HepG2 (cell line): ENCODE measurements around the gene RHOBTB1. TPM values are rescaled to one million over a fixed set of nuclear protein-coding genes. Genes with fewer than 3 reads are reported as not detected.

Experiments used
- ATAC-seq: fragments of 200-7000 bp; cut with Tn5 transposase; 3 replicates; pipeline ENCODE4 v1.9.1; 2020; ENCODE audit warnings: mild to moderate bottlenecking, moderate library complexity
- BruUV-seq: library from RNA; stranded (reverse); fragments of 400-500 nt; replicated peaks from 2 replicates; lab custom pipeline; 2021; lab: Mats Ljungman, UMichigan
- CTCF ChIA-PET: fragments of 300-600 bp; formaldehyde crosslinking; extraction: SDS; loops from one replicate; lab custom pipeline; 2021; ENCODE audit warnings: low total read pairs, inconsistent platforms, low intra/inter-chr PET ratio; lab: Yijun Ruan, JAX
- POLR2A ChIA-PET: fragments of 350-600 bp; sonication (Branson Sonifier 250); formaldehyde crosslinking; loops from one replicate; lab custom pipeline; 2020; ENCODE audit warnings: antibody characterized with exemption, inconsistent platforms; lab: Yijun Ruan, JAX
- DNase-seq: peaks from one replicate; pipeline ENCODE4 v3.0.0-alpha.2; 2015; ENCODE audit warnings: low spot score
- FAIRE-seq: peaks from 3 replicates; lab custom pipeline; 2011; peaks lifted over from hg19 to GRCh38; lab: Jason Lieb, UNC
- H2AFZ ChIP-seq: one replicate; pipeline ENCODE4 v1.6.1; 2011; ENCODE audit warnings: low read length, inconsistent platforms
- H3K27ac ChIP-seq: fragments of 300-600 bp; 3 replicates; pipeline ENCODE4 v1.8.0; 2011; ENCODE audit warnings: mixed run types, mild to moderate bottlenecking, mixed read lengths, low read length, inconsistent platforms; ENCODE audit not compliant: insufficient read depth; ENCODE audit errors: extremely low read length
- H3K27me3 ChIP-seq, 2 experiments: fragments of 200-600 bp in 1 of 2; 2 replicates in 1 of 2; 3 replicates in 1 of 2; pipeline versions ENCODE4 v1.6.0 to v1.8.0; 2011; ENCODE audit warnings: low read length in 2 of 2, mild to moderate bottlenecking in 2 of 2, moderate library complexity in 2 of 2, inconsistent platforms in 1 of 2; ENCODE audit not compliant: insufficient read depth in 2 of 2, control insufficient read depth in 1 of 2
- H3K36me3 ChIP-seq, 2 experiments: fragments of 200-600 bp in 1 of 2; replicated peaks in 1 of 2; 2 replicates in 1 of 2; 3 replicates in 1 of 2; pipeline versions ENCODE4 v1.5.1 to v1.8.0; 2011; ENCODE audit warnings: low read length in 2 of 2, inconsistent platforms in 1 of 2; ENCODE audit not compliant: insufficient read depth in 2 of 2, control insufficient read depth in 1 of 2
- H3K4me1 ChIP-seq: 2 replicates; pipeline ENCODE4 v1.5.1; 2012; ENCODE audit warnings: low read length, inconsistent platforms; ENCODE audit not compliant: insufficient read depth
- H3K4me2 ChIP-seq: 2 replicates; pipeline ENCODE4 v1.6.0; 2011; ENCODE audit warnings: low read depth, low read length, inconsistent platforms
- H3K4me3 ChIP-seq, 3 experiments: fragments of 200-600 bp in 1 of 3; sonication (generic), shearing (Covaris generic) in 1 of 3; replicated peaks in 1 of 3; 2 replicates each; pipeline ENCODE4 v1.5.1; 2011 to 2016; ENCODE audit warnings: low read length in 3 of 3, inconsistent platforms in 2 of 3, low read depth in 2 of 3, mild to moderate bottlenecking in 2 of 3, control low read depth in 1 of 3, mixed read lengths in 1 of 3; ENCODE audit not compliant: insufficient read depth in 1 of 3
- H3K79me2 ChIP-seq: one replicate; pipeline ENCODE4 v1.6.1; 2011; ENCODE audit warnings: low read length, inconsistent platforms; ENCODE audit not compliant: insufficient read depth
- H3K9ac ChIP-seq: 2 replicates; pipeline ENCODE4 v1.6.0; 2011; ENCODE audit warnings: mild to moderate bottlenecking, low read depth, low read length, inconsistent platforms; ENCODE audit not compliant: insufficient read depth
- H3K9me3 ChIP-seq: 2 replicates; pipeline ENCODE4 v1.5.1; 2012; ENCODE audit warnings: mild to moderate bottlenecking, low read length
- H4K20me1 ChIP-seq: 2 replicates; pipeline ENCODE4 v1.6.0; 2011; ENCODE audit warnings: inconsistent platforms, mild to moderate bottlenecking, low read length, moderate library complexity; ENCODE audit not compliant: insufficient read depth
- ASH2L ChIP-seq: fragments of 300-600, 200-600 bp; sonication (generic); IDR thresholded peaks from 2 replicates; pipeline ENCODE4 v1.7.0; 2017; ENCODE audit warnings: low read depth, mild to moderate bottlenecking, moderate library complexity, mixed read lengths, low read length; ENCODE audit not compliant: insufficient read length
- HMGA1 ChIP-seq: sonication (generic); formaldehyde crosslinking; conservative IDR thresholded peaks from 2 replicates; pipeline ENCODE4 v1.4.0; 2020; ENCODE audit warnings: missing genetic modification reagents
- PAF1 ChIP-seq: IDR thresholded peaks from 2 replicates; pipeline ENCODE4 v1.6.1; 2016; ENCODE audit warnings: missing genetic modification reagents, missing compliant biosample characterization
- PHF5A ChIP-seq: IDR thresholded peaks from one replicate; pipeline ENCODE4 v1.6.1; 2018; ENCODE audit warnings: low read depth, missing genetic modification reagents; ENCODE audit not compliant: unreplicated experiment
- SP1 ChIP-seq, 2 experiments: fragments of 450-650 bp in 1 of 2; sonication (generic) in 1 of 2; formaldehyde crosslinking in 1 of 2; IDR thresholded peaks; 2 replicates each; pipeline versions ENCODE4 v1.4.0 to v1.6.1; 2016 to 2020; ENCODE audit warnings: missing genetic modification reagents in 1 of 2
- SPEN ChIP-seq: sonication (generic); formaldehyde crosslinking; IDR thresholded peaks from 2 replicates; pipeline ENCODE4 v1.5.1; 2020; ENCODE audit warnings: low read depth, mild to moderate bottlenecking, missing genetic modification reagents
- TEAD3 ChIP-seq: optimal IDR thresholded peaks from 2 replicates; pipeline ENCODE3; 2016; ENCODE audit warnings: borderline replicate concordance
- U2AF2 ChIP-seq: fragments of 200-400 bp; formaldehyde crosslinking; IDR thresholded peaks from 2 replicates; pipeline ENCODE4 v1.6.1; 2017; ENCODE audit warnings: low read depth, mild to moderate bottlenecking, low read length
- ZBTB38 ChIP-seq: sonication (generic); formaldehyde crosslinking; IDR thresholded peaks from 2 replicates; pipeline ENCODE4 v1.5.1; 2020; ENCODE audit warnings: mild to moderate bottlenecking, missing genetic modification reagents
- ZNF451 ChIP-seq: sonication (generic); formaldehyde crosslinking; IDR thresholded peaks from 2 replicates; pipeline ENCODE4 v1.5.0; 2020; ENCODE audit warnings: mild to moderate bottlenecking, missing genetic modification reagents
- ZNF672 ChIP-seq: sonication (generic); formaldehyde crosslinking; IDR thresholded peaks from 2 replicates; pipeline ENCODE4 v1.8.1; 2022; ENCODE audit warnings: missing genetic modification reagents
- ZNF772 ChIP-seq: sonication (generic); formaldehyde crosslinking; IDR thresholded peaks from 2 replicates; pipeline ENCODE4 v1.5.0; 2020; ENCODE audit warnings: mild to moderate bottlenecking, missing genetic modification reagents
- WGBS: methylation state at CpG from one replicate; pipeline ENCODE4 v1.1.6; 2017; ENCODE audit warnings: low lambda C conversion rate; 5-methylcytosine and 5-hydroxymethylcytosine counted together
- in situ Hi-C: cut with HindIII; loops from 2 replicates; pipeline ENCODE4 v1.10.0; 2017; ENCODE audit warnings: low pct_unique_long_range_greater_than_20kb; ENCODE audit not compliant: extremely low pct_ligation_motif_present
- intact Hi-C: fragments of 100-400 bp; cut with micrococcal nuclease; formaldehyde crosslinking; loops from one replicate; pipeline ENCODE4 v1.10.0; 2022; ENCODE audit not compliant: unreplicated experiment
- polyA plus RNA-seq, 8 experiments: library from polyadenylated mRNA; depleted of rRNA in 3 of 8; stranded (reverse) in 7 of 8; unstranded in 1 of 8; fragments of >200 nt; fragmentation: Illumina TruSeq in 4 of 8; extraction: Trizol in 4 of 8; gene quantifications; 2 replicates each; pipeline versions ENCODE4 v1.2.1 to v1.2.3, GENCODE V29; 2011 to 2016; ENCODE audit warnings: low read depth in 4 of 8, missing spikeins in 1 of 8, mixed read lengths in 1 of 8; ENCODE audit not compliant: insufficient read depth in 1 of 8
- total RNA-seq, 5 experiments: library from RNA; depleted of rRNA; stranded (reverse); fragments of >200 nt; fragmentation: Illumina TruSeq; extraction: Trizol; gene quantifications; 2 replicates each; pipeline ENCODE4 v1.2.3, GENCODE V29; 2016; ENCODE audit warnings: low read depth in 1 of 5
- TF ChIP-seq, protein P1 (sequence below): sonication (generic); formaldehyde crosslinking; IDR thresholded peaks from 2 replicates; pipeline ENCODE4 v1.4.0; 2020; ENCODE audit warnings: missing genetic modification reagents, low read depth, mild to moderate bottlenecking, borderline replicate concordance
- TF ChIP-seq, protein P2 (sequence below): sonication (generic); formaldehyde crosslinking; IDR thresholded peaks from 2 replicates; pipeline ENCODE4 v1.5.0; 2020; ENCODE audit warnings: mild to moderate bottlenecking, missing genetic modification reagents
- TF ChIP-seq, protein P3 (sequence below): sonication (generic); IDR thresholded peaks from 2 replicates; pipeline ENCODE4 v1.6.1; 2016; ENCODE audit warnings: low read depth, borderline replicate concordance

Gene RHOBTB1
- total and polyA plus RNA-seq, 2 of the 13 experiments (the other 11 are each of a cell fraction or from before 2014, with no cell fraction given), result 18.8 to 59.5 TPM

DNA sequence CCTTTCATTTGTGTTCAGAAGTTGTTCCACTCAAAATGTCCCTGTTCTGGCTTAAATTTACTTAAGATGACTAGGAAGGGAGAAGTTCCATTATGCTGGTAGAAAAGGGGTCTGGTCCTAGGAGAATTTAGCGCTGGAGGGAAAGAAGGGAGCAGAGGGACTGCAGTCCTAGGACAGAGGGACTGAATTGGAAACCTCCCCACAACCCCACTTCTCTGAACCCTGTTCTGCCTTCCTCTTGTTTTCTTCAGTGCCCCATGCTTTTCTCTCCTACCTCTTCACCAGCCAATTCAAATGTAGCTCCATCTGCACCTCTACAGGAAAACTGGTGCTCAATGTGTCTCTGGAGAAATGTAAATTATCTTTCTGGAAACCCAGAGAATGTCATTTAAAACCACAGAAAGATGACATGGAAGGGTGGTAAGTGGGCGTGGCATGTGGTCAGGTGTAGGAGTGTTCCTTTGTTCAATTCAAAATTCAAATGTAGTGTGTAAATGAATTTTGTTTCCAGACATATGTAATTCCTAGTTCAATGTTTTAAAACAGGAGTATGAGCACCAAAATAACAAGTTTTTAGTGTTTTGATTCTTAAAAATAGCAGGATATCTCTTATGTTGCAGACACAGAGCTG is 24.0 kb upstream of the RHOBTB1 start:
- Histone ChIP-seq H3K36me3 (peaks cover 0 to 1% of the 10 kb centered on the region in 2 experiments; a peak in 1 of 5 replicates), H4K20me1 (no peaks in the 10 kb centered on the region), H3K27ac (no peak overlapping the region), H3K4me3 (no peak overlapping the region), H2AFZ (no peak overlapping the region), H3K9me3 (no peaks in the 10 kb centered on the region), H3K27me3 (no peaks in the 10 kb centered on the region), H3K4me2 (no peak overlapping the region), H3K79me2 (peaks cover 5% of the 10 kb centered on the region), H3K9ac (no peak overlapping the region), H3K4me1 (peaks cover 44% of the 10 kb centered on the region)
- TF ChIP-seq U2AF2 (no peak), PAF1 (CRISPR knock-in tag) (no peak), TEAD3 (CRISPR knock-in tag) (no peak), PHF5A (CRISPR knock-in tag) (no peak), ZNF451 (CRISPR knock-in tag) (no peak), ZBTB38 (no peak), SP1 (IDR thresholded peaks at IDR 0.05) (no peak), SP1 (CRISPR knock-in tag; IDR thresholded peaks at IDR 0.05) (no peak), ASH2L (no peak), SPEN (no peak), ZNF672 (CRISPR knock-in tag) (no peak), ZNF772 (CRISPR knock-in tag) (no peak), HMGA1 (CRISPR knock-in tag) (no peak)
- TF ChIP-seq, protein P1, sequence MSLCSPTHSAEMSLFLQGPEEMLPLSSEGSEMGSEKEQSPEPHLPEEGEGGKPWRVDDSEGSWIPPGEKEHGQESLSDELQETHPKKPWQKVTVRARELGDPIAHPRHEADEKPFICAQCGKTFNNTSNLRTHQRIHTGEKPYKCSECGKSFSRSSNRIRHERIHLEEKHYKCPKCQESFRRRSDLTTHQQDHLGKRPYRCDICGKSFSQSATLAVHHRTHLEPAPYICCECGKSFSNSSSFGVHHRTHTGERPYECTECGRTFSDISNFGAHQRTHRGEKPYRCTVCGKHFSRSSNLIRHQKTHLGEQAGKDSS (CRISPR knock-in tag), result no peak
- TF ChIP-seq, protein P2, sequence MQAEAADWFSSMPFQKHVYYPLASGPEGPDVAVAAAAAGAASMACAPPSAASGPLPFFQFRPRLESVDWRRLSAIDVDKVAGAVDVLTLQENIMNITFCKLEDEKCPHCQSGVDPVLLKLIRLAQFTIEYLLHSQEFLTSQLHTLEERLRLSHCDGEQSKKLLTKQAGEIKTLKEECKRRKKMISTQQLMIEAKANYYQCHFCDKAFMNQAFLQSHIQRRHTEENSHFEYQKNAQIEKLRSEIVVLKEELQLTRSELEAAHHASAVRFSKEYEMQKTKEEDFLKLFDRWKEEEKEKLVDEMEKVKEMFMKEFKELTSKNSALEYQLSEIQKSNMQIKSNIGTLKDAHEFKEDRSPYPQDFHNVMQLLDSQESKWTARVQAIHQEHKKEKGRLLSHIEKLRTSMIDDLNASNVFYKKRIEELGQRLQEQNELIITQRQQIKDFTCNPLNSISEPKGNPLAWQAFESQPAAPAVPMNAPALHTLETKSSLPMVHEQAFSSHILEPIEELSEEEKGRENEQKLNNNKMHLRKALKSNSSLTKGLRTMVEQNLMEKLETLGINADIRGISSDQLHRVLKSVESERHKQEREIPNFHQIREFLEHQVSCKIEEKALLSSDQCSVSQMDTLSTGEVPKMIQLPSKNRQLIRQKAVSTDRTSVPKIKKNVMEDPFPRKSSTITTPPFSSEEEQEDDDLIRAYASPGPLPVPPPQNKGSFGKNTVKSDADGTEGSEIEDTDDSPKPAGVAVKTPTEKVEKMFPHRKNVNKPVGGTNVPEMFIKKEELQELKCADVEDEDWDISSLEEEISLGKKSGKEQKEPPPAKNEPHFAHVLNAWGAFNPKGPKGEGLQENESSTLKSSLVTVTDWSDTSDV (CRISPR knock-in tag), result no peak
- TF ChIP-seq, protein P3, sequence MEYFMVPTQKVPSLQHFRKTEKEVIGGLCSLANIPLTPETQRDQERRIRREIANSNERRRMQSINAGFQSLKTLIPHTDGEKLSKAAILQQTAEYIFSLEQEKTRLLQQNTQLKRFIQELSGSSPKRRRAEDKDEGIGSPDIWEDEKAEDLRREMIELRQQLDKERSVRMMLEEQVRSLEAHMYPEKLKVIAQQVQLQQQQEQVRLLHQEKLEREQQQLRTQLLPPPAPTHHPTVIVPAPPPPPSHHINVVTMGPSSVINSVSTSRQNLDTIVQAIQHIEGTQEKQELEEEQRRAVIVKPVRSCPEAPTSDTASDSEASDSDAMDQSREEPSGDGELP, result no peak
- POLR2A ChIA-PET, result no interaction called here
- no peak for DNase-seq
- no peak for ATAC-seq
- no TSS peak for BruUV-seq
- WGBS, result 98% methylated on average over 2 of the region's 2 CpGs
- intact Hi-C loops, result no loop called here
- in situ Hi-C loops, result loop anchor here (10.0 kb wide), 1 partner anchor 143 kb away; no protein-coding TSS in a partner anchor
- CTCF ChIA-PET, result no interaction called here
- no peak for FAIRE-seq
